Right lobe of liver (tissue), 4 donors: ENCODE data around the gene RNF141.

Experiments used
- CTCF ChIP-seq, 4 donors: fragments of 200-600 bp in 3 of 4; fragments of 450-650 bp in 1 of 4; IDR thresholded peaks; one replicate each; pipeline versions ENCODE4 v1.5.1 to v1.8.0; 2016 to 2022; ENCODE audit warnings: antibody characterized with exemption in 4 of 4, mild to moderate bottlenecking in 2 of 4
- POLR2A ChIP-seq: fragments of 450-650 bp; IDR thresholded peaks from one replicate; pipeline ENCODE4 v1.6.1; 2017; ENCODE audit warnings: antibody characterized with exemption, mild to moderate bottlenecking
- donor health status: DM: no; HTN: no; CAD: no.
- donor health status: DM: no; HTN: no; CAD: no.
- donor health status: DM: no; HTN: yes; CAD: no.

GRCh38 chr11:10515418-10515817, 25.6 kb downstream of the RNF141 start:
- no peak for TF ChIP-seq POLR2A
- no peak for TF ChIP-seq CTCF (IDR thresholded peaks at IDR 0.05)
